Measurements from ENCODE around the gene B4GAT1.

- TF ChIP-seq CTCF (IDR thresholded peaks at IDR 0.05) = no peak
- TF ChIP-seq POLR2A (IDR thresholded peaks at IDR 0.05) = no peak
Observed at GRCh38 chr11:66323684-66324083, 23.7 kb downstream of the B4GAT1 start.

Measured in testis (tissue), 2 donors.